PC-3 (cell line): ENCODE results near the gene MYO9A. TPM values are rescaled to one million over a fixed set of nuclear protein-coding genes. Genes with fewer than 3 reads are reported as not detected.

Source experiments
- ATAC-seq: fragments of 200-7000 bp; cut with Tn5 transposase; 2 replicates; pipeline ENCODE4 v1.9.1; 2020; ENCODE audit warnings: mild to moderate bottlenecking, moderate library complexity
- BruUV-seq: library from RNA; stranded (reverse); fragments of 400-500 nt; replicated peaks from 2 replicates; lab custom pipeline; 2021; lab: Mats Ljungman, UMichigan
- CTCF ChIA-PET: fragments of 300-600 bp; sonication (Branson Sonifier 250); formaldehyde crosslinking; loops from one replicate; lab custom pipeline; 2022; ENCODE audit warnings: antibody characterized with exemption; lab: Charles Lee
- POLR2A ChIA-PET: fragments of 300-600 bp; sonication (Branson Sonifier 250); formaldehyde crosslinking; loops from one replicate; lab custom pipeline; 2022; ENCODE audit warnings: antibody characterized with exemption; ENCODE audit not compliant: unreplicated experiment; lab: Charles Lee
- DNase-seq: peaks from one replicate; pipeline ENCODE4 v3.0.0-alpha.2; 2015
- H2AFZ ChIP-seq: fragments of 300-600 bp; sonication (generic); 2 replicates; pipeline ENCODE4 v1.6.0; 2016; ENCODE audit warnings: antibody characterized with exemption, low read length
- H3F3A ChIP-seq: fragments of 300-600 bp; sonication (generic); one replicate; pipeline ENCODE4 v1.6.0; 2017; ENCODE audit warnings: antibody characterized with exemption, low read length, control low read depth, mild to moderate bottlenecking; ENCODE audit not compliant: unreplicated experiment
- H3K27ac ChIP-seq: fragments of 300-600 bp; sonication (generic); 2 replicates; pipeline ENCODE4 v1.5.1; 2016; ENCODE audit warnings: mild to moderate bottlenecking, low read length
- H3K27me3 ChIP-seq: fragments of 300-600 bp; sonication (generic); 2 replicates; pipeline ENCODE4 v1.6.1; 2016; ENCODE audit warnings: low read length, mixed read lengths
- H3K36me3 ChIP-seq: fragments of 300-600 bp; sonication (generic); 2 replicates; pipeline ENCODE4 v1.6.1; 2016; ENCODE audit warnings: low read depth, mixed run types, low read length, mixed read lengths
- H3K4me1 ChIP-seq: fragments of 300-600 bp; sonication (generic); 2 replicates; pipeline ENCODE4 v1.5.1; 2016; ENCODE audit warnings: low read length; ENCODE audit not compliant: insufficient read depth
- H3K4me2 ChIP-seq: fragments of 300-600 bp; sonication (generic); 2 replicates; pipeline ENCODE4 v1.6.0; 2016; ENCODE audit warnings: low read length
- H3K4me3 ChIP-seq: fragments of 300-600 bp; sonication (generic); 2 replicates; pipeline ENCODE4 v1.5.1; 2016; ENCODE audit warnings: mild to moderate bottlenecking, low read length, mixed read lengths
- H3K79me2 ChIP-seq: fragments of 300-600 bp; sonication (generic); 2 replicates; pipeline ENCODE4 v1.6.1; 2017; ENCODE audit warnings: low read length, mixed read lengths
- H3K9ac ChIP-seq: fragments of 300-600 bp; sonication (generic); 2 replicates; pipeline ENCODE4 v1.6.0; 2016; ENCODE audit warnings: mild to moderate bottlenecking, low read length
- H3K9me2 ChIP-seq: fragments of 300-600 bp; sonication (generic); replicated peaks from 2 replicates; pipeline ENCODE4 v1.6.1; 2016; ENCODE audit warnings: mixed run types, low read length, mixed read lengths
- H3K9me3 ChIP-seq: fragments of 300-600 bp; sonication (generic); 2 replicates; pipeline ENCODE4 v1.6.1; 2016; ENCODE audit warnings: low read length, mixed read lengths
- H4K20me1 ChIP-seq: fragments of 300-600 bp; sonication (generic); 2 replicates; pipeline ENCODE4 v1.6.1; 2016; ENCODE audit warnings: low read length, mixed read lengths
- EZH2 ChIP-seq: fragments of 300-600 bp; sonication (generic); IDR thresholded peaks from one replicate; pipeline ENCODE4 v1.6.1; 2017; ENCODE audit warnings: antibody characterized with exemption, mild to moderate bottlenecking, low read length; ENCODE audit not compliant: unreplicated experiment
- EZH2phosphoT487 ChIP-seq: fragments of 300-600 bp; sonication (generic); IDR thresholded peaks from 2 replicates; pipeline ENCODE4 v1.6.1; 2018; ENCODE audit warnings: mild to moderate bottlenecking, antibody characterized with exemption, low read length, borderline replicate concordance
- intact Hi-C: fragments of 100-400 bp; cut with micrococcal nuclease; formaldehyde crosslinking; loops from 2 replicates; pipeline ENCODE4 v1.9.0; 2023
- total RNA-seq: library from RNA; depleted of rRNA; stranded (reverse); fragments of >200 nt; gene quantifications from 2 replicates; pipeline ENCODE4 v1.2.3, GENCODE V29; 2014
- TF ChIP-seq, protein P1 (sequence below): fragments of 300-600 bp; sonication (generic); conservative IDR thresholded peaks from 2 replicates; pipeline ENCODE4 v1.5.1; 2017; ENCODE audit warnings: antibody characterized with exemption, low read depth, mild to moderate bottlenecking, low read length

MYO9A gene
- total RNA-seq, 1 experiment from 2014 or later, result 18.3 TPM

DNA sequence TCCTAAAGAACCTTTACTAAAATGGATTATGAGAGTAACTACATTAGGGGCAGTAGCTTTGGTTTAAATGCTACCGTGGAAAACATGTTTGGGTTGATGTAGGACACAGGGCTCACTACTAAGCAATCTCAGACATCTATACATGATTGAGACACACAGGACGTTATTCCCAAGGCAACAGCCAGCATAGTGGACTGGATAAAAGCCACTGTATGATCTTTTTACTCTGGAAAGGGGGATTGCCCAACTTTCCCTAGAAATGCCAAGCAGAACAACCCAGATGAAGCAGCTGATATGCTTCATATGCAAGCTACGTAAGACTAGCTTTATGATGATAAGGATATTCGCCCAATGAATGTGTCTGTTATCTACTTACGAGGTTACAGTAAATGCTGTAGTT is 144.6 kb downstream of the MYO9A start:
- no peak overlapping the region for H3K9ac ChIP-seq
- ChIA-PET POLR2A (no interaction called here), CTCF (no interaction called here)
- no peak overlapping the region for H3K27ac ChIP-seq
- ATAC-seq (no peak), DNase-seq (no peak)
- H3K36me3 ChIP-seq, result no peaks in the 10 kb centered on the region
- no peaks in the 10 kb centered on the region for H3F3A ChIP-seq
- H3K79me2 ChIP-seq, result no peaks in the 10 kb centered on the region
- TF ChIP-seq EZH2phosphoT487 (no peak), EZH2 (no peak)
- TF ChIP-seq, protein P1, sequence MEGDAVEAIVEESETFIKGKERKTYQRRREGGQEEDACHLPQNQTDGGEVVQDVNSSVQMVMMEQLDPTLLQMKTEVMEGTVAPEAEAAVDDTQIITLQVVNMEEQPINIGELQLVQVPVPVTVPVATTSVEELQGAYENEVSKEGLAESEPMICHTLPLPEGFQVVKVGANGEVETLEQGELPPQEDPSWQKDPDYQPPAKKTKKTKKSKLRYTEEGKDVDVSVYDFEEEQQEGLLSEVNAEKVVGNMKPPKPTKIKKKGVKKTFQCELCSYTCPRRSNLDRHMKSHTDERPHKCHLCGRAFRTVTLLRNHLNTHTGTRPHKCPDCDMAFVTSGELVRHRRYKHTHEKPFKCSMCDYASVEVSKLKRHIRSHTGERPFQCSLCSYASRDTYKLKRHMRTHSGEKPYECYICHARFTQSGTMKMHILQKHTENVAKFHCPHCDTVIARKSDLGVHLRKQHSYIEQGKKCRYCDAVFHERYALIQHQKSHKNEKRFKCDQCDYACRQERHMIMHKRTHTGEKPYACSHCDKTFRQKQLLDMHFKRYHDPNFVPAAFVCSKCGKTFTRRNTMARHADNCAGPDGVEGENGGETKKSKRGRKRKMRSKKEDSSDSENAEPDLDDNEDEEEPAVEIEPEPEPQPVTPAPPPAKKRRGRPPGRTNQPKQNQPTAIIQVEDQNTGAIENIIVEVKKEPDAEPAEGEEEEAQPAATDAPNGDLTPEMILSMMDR, result no peak
- no peaks in the 10 kb centered on the region for H3K27me3 ChIP-seq
- H3K9me3 ChIP-seq, result no peaks in the 10 kb centered on the region
- H3K4me2 ChIP-seq, result no peak overlapping the region
- intact Hi-C loops, result no loop called here
- H2AFZ ChIP-seq, result no peak overlapping the region
- no peaks in the 10 kb centered on the region for H3K9me2 ChIP-seq
- BruUV-seq, result no TSS peak
- no peaks in the 10 kb centered on the region for H4K20me1 ChIP-seq
- H3K4me1 ChIP-seq, result peaks cover 12% of the 10 kb centered on the region
- H3K4me3 ChIP-seq, result no peak overlapping the region

DNA sequence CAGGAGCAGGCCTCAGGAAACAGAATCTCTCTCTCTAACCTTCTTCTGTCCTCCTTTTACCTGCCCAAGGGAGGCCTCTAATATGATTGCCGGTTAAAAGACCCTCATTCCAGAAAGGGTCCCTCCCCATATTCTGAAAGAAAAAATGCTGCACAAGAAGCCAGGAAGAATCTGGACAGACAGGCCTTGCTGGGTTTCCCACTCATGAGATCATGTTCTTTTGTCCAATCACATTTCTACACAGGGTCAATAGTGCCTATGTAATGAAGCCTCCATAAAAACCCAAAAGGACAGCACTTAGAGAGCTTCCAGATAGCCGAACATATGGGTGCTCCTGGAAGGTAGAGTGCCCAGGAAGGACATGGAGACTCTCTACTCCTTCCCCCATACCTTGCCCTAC is 146.0 kb downstream of the MYO9A start:
- Histone ChIP-seq H2AFZ (no peak overlapping the region), H3K36me3 (no peaks in the 10 kb centered on the region), H3K4me3 (no peak overlapping the region), H3K27me3 (no peaks in the 10 kb centered on the region), H3K27ac (no peak overlapping the region), H3K9ac (no peak overlapping the region), H3K9me3 (no peaks in the 10 kb centered on the region), H3K79me2 (no peaks in the 10 kb centered on the region), H3K4me1 (peaks cover 12% of the 10 kb centered on the region), H3K4me2 (no peak overlapping the region), H4K20me1 (no peaks in the 10 kb centered on the region), H3F3A (no peaks in the 10 kb centered on the region), H3K9me2 (no peaks in the 10 kb centered on the region)
- no peak for ATAC-seq
- TF ChIP-seq EZH2 (no peak), EZH2phosphoT487 (no peak)
- TF ChIP-seq, protein P1, result no peak
- ChIA-PET CTCF (no interaction called here), POLR2A (interaction anchor here (0.5 kb wide), 1 partner anchor 114 kb away, joined by 5 read pairs; no protein-coding TSS in a partner anchor)
- peak; percentile 4 for DNase-seq
- intact Hi-C loops, result no loop called here
- BruUV-seq, result no TSS peak

DNA sequence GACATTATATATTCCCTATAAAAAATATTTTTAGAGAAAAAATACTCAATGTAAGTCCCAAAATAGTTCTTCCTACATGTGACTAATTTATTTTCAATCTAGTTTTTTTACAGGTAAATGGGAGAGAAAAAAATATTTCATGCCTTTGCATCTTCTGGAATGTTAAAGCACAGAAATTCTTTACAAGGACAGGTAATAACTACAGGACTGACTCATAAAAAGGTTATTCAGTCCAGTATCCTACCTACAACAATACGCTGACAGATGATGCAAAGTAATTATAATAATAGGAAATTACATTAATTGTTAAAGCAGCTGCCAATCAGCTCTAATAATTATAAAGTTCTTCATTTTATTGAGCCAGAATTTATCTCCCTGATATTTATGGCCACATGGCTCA is 147.5 kb downstream of the MYO9A start:
- Histone ChIP-seq H4K20me1 (no peaks in the 10 kb centered on the region), H2AFZ (no peak overlapping the region), H3K27me3 (no peaks in the 10 kb centered on the region), H3K79me2 (no peaks in the 10 kb centered on the region), H3K27ac (no peak overlapping the region), H3K9me3 (no peaks in the 10 kb centered on the region), H3K4me1 (peaks cover 7% of the 10 kb centered on the region), H3K36me3 (no peaks in the 10 kb centered on the region), H3F3A (no peaks in the 10 kb centered on the region), H3K4me3 (no peak overlapping the region), H3K9ac (no peak overlapping the region), H3K4me2 (no peak overlapping the region), H3K9me2 (no peaks in the 10 kb centered on the region)
- TF ChIP-seq EZH2, result no peak
- no peak for TF ChIP-seq EZH2phosphoT487
- TF ChIP-seq, protein P1, result no peak
- no peak for ATAC-seq
- intact Hi-C loops, result no loop called here
- ChIA-PET POLR2A (no interaction called here), CTCF (no interaction called here)
- no TSS peak for BruUV-seq
- DNase-seq, result no peak
